WTC11 (cell line): ENCODE results near the gene GFPT2. TPM values are rescaled to one million over a fixed set of nuclear protein-coding genes. Genes with fewer than 3 reads are reported as not detected.

Source experiments
- ATAC-seq: fragments of 200-7000 bp; cut with Tn5 transposase; 2 replicates; pipeline ENCODE4 v1.10.0; 2021; ENCODE audit warnings: mild to moderate bottlenecking, moderate library complexity
- CTCF ChIA-PET: fragments of 300-600 bp; sonication (Branson Sonifier 250); formaldehyde crosslinking; loops from one replicate; lab custom pipeline; 2021; ENCODE audit warnings: antibody characterized with exemption; lab: Charles Lee
- POLR2A ChIA-PET: fragments of 350-600 bp; sonication (Branson Sonifier 250); formaldehyde crosslinking; loops from one replicate; lab custom pipeline; 2021; ENCODE audit warnings: antibody characterized with exemption; lab: Charles Lee
- DNase-seq: peaks from one replicate; pipeline ENCODE4 v3.0.0; 2021; ENCODE audit warnings: low spot score
- H3K27ac Mint-ChIP-seq: 2 replicates; pipeline ENCODE4 v1.8.0; 2021; ENCODE audit warnings: mixed read lengths
- H3K27me3 Mint-ChIP-seq: 2 replicates; pipeline ENCODE4 v1.8.0; 2021; ENCODE audit warnings: low read depth, mild to moderate bottlenecking, moderate library complexity, mixed read lengths
- H3K36me3 Mint-ChIP-seq: 2 replicates; pipeline ENCODE4 v1.8.0; 2021; ENCODE audit warnings: mixed read lengths
- H3K4me1 Mint-ChIP-seq: 2 replicates; pipeline ENCODE4 v1.8.0; 2022; ENCODE audit warnings: mixed read lengths
- H3K4me3 Mint-ChIP-seq: 2 replicates; pipeline ENCODE4 v1.8.0; 2021; ENCODE audit warnings: mild to moderate bottlenecking, moderate library complexity, mixed read lengths
- H3K9me3 Mint-ChIP-seq: 2 replicates; pipeline ENCODE4 v1.8.0; 2021; ENCODE audit warnings: mixed read lengths
- AFF4 ChIP-seq: sonication (generic); formaldehyde crosslinking; IDR thresholded peaks from 2 replicates; pipeline ENCODE4 v1.8.1; 2023; ENCODE audit warnings: mild to moderate bottlenecking, missing genetic modification reagents, borderline replicate concordance
- ATF3 ChIP-seq: sonication (generic); formaldehyde crosslinking; conservative IDR thresholded peaks from 2 replicates; pipeline ENCODE4 v1.8.1; 2022; ENCODE audit warnings: mild to moderate bottlenecking, missing genetic modification reagents
- ATF6 ChIP-seq: sonication (generic); formaldehyde crosslinking; IDR thresholded peaks from 2 replicates; pipeline ENCODE4 v1.8.1; 2023; ENCODE audit warnings: mild to moderate bottlenecking, missing genetic modification reagents
- E2F4 ChIP-seq: sonication (generic); formaldehyde crosslinking; IDR thresholded peaks from 2 replicates; pipeline ENCODE4 v1.8.1; 2022; ENCODE audit warnings: low read depth, mild to moderate bottlenecking, moderate library complexity, missing genetic modification reagents, borderline replicate concordance
- ELF4 ChIP-seq: sonication (generic); formaldehyde crosslinking; IDR thresholded peaks from 2 replicates; pipeline ENCODE4 v1.8.1; 2022; ENCODE audit warnings: low read depth, mild to moderate bottlenecking, moderate library complexity, missing genetic modification reagents
- ESRRA ChIP-seq: sonication (generic); formaldehyde crosslinking; IDR thresholded peaks from 2 replicates; pipeline ENCODE4 v1.8.1; 2022; ENCODE audit warnings: mild to moderate bottlenecking, missing genetic modification reagents, borderline replicate concordance
- ETV6 ChIP-seq: sonication (generic); formaldehyde crosslinking; IDR thresholded peaks from 2 replicates; pipeline ENCODE4 v1.8.1; 2022; ENCODE audit warnings: mild to moderate bottlenecking, missing genetic modification reagents
- IRF1 ChIP-seq: sonication (generic); formaldehyde crosslinking; IDR thresholded peaks from 2 replicates; pipeline ENCODE4 v1.8.0; 2023; ENCODE audit warnings: missing genetic modification reagents
- JUN ChIP-seq: sonication (generic); formaldehyde crosslinking; IDR thresholded peaks from 2 replicates; pipeline ENCODE4 v1.8.0; 2023; ENCODE audit warnings: mild to moderate bottlenecking, missing genetic modification reagents
- NFE2L1 ChIP-seq: sonication (generic); formaldehyde crosslinking; IDR thresholded peaks from 2 replicates; pipeline ENCODE4 v1.8.1; 2023; ENCODE audit warnings: missing genetic modification reagents
- NFYB ChIP-seq: sonication (generic); formaldehyde crosslinking; conservative IDR thresholded peaks from 2 replicates; pipeline ENCODE4 v1.8.0; 2022; ENCODE audit warnings: low read depth, missing genetic modification reagents
- RELA ChIP-seq: sonication (generic); formaldehyde crosslinking; IDR thresholded peaks from 2 replicates; pipeline ENCODE4 v1.8.1; 2022; ENCODE audit warnings: missing genetic modification reagents, mild to moderate bottlenecking, borderline replicate concordance
- SP1 ChIP-seq: sonication (generic); formaldehyde crosslinking; conservative IDR thresholded peaks from 2 replicates; pipeline ENCODE4 v1.8.1; 2022; ENCODE audit warnings: missing genetic modification reagents
- STAT6 ChIP-seq: sonication (generic); formaldehyde crosslinking; conservative IDR thresholded peaks from 2 replicates; pipeline ENCODE4 v1.8.1; 2023; ENCODE audit warnings: mild to moderate bottlenecking, low read depth, missing genetic modification reagents, moderate library complexity
- USF2 ChIP-seq: sonication (generic); formaldehyde crosslinking; IDR thresholded peaks from 2 replicates; pipeline ENCODE4 v1.8.1; 2023; ENCODE audit warnings: mild to moderate bottlenecking, missing genetic modification reagents, moderate library complexity
- ZNF281 ChIP-seq: sonication (generic); formaldehyde crosslinking; IDR thresholded peaks from 2 replicates; pipeline ENCODE4 v1.8.0; 2023; ENCODE audit warnings: mild to moderate bottlenecking, missing genetic modification reagents
- ZNF396 ChIP-seq: fragments of 250-450 bp; sonication (Bioruptor Pico); IDR thresholded peaks from 2 replicates; pipeline ENCODE4 v1.8.0; 2021; ENCODE audit warnings: mild to moderate bottlenecking, moderate library complexity, borderline replicate concordance
- ZNF423 ChIP-seq: fragments of 250-450 bp; sonication (Bioruptor Pico); IDR thresholded peaks from 2 replicates; pipeline ENCODE4 v2.1.2; 2022; ENCODE audit warnings: mild to moderate bottlenecking, moderate library complexity
- ZSCAN18 ChIP-seq: fragments of 250-450 bp; sonication (Bioruptor Pico); IDR thresholded peaks from 2 replicates; pipeline ENCODE4 v2.1.2; 2022; ENCODE audit warnings: mild to moderate bottlenecking, moderate library complexity
- total RNA-seq: library from RNA; stranded (reverse); gene quantifications from 3 replicates; pipeline ENCODE4 v1.2.3, GENCODE V29; 2021

Gene GFPT2
- total RNA-seq, 1 experiment from 2014 or later: 124 TPM

GRCh38 chr5:180304016-180304292 is 49.2 kb downstream of the GFPT2 start (continued):
- no peak for TF ChIP-seq ESRRA (CRISPR knock-in tag)

- DNase-seq (no peak), ATAC-seq (no peak)
- H3K4me3 Mint-ChIP-seq: no peak overlapping the region
- ChIA-PET CTCF (interaction anchor here (0.6 to 2.2 kb wide), 5 partner anchors 10 to 137 kb away, joined by 3 to 11 read pairs (median 7); no protein-coding TSS in a partner anchor), POLR2A (no interaction called here)
- H3K27me3 Mint-ChIP-seq: no peaks in the 10 kb centered on the region; the same call in 1 of the 2 replicates
- H3K9me3 Mint-ChIP-seq: no peaks in the 10 kb centered on the region
- peaks cover 65% of the 10 kb centered on the region for H3K36me3 Mint-ChIP-seq
- TF ChIP-seq ETV6 (CRISPR knock-in tag) (no peak), AFF4 (CRISPR knock-in tag) (no peak), ZNF281 (CRISPR knock-in tag) (no peak), E2F4 (CRISPR knock-in tag) (no peak), ZSCAN18 (CRISPR knock-in tag) (no peak), ATF6 (no peak), USF2 (CRISPR knock-in tag) (no peak), ZNF423 (no peak), ELF4 (no peak), STAT6 (CRISPR knock-in tag) (no peak), NFYB (CRISPR knock-in tag) (no peak), NFE2L1 (CRISPR knock-in tag) (no peak), ATF3 (no peak), SP1 (CRISPR knock-in tag) (no peak), IRF1 (CRISPR knock-in tag) (no peak), ZNF396 (no peak), RELA (CRISPR knock-in tag) (no peak), JUN (CRISPR knock-in tag) (no peak)
- no peak overlapping the region for H3K27ac Mint-ChIP-seq
- H3K4me1 Mint-ChIP-seq: peaks cover 7% of the 10 kb centered on the region
Measured at GRCh38 chr5:180303226-180304015, 49.7 kb downstream of the GFPT2 start.
